Islet precursor cell (in vitro differentiated cells): ENCODE results near the gene MLIP.
"Not testable (repeated sequence)": the region's sequence is repeated elsewhere in the genome, so short reads cannot be mapped to it uniquely, and the experiment has no call there.

Experiments used
- DNase-seq: peaks from one replicate; pipeline ENCODE4 v3.0.0-alpha.2; 2018

MLIP gene

DNA sequence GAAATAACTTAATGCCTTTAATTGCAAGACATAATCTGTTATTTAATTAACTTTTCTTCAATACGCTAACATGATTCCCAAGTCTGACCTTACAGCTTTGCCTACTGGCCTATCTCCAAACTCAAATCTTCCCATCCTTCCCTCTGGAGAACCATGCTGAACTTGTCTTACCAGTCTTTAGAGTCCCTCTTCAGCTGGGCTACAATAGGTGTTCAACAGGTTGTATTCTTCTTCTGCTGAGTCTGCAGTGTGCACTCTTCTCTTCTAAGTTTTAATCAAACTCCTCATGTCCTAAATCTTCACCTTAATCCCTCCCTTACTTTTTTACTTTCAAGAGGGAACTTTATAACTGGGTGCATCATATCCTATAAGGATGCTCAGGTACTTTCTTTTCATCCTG lies 121.5 kb downstream of the MLIP start:
- DNase-seq = no peak

DNA sequence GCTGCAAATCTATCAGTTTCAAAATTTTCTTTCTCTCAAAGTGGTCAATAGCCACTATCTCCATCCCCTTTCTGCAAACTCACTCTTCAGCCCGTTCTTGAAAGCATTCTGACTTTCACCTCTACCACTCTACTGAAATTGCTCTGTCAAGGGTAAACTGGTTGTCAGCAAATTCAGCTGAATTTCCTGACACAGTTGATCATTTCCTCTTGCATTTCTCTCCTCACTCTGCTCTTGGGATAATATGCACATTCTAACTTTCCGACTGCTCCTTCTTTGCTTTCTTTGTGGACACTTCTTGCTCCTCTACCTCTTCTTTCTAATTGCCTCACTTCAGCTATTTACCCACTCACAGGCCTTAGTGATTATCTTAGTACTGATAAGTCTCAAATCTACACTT lies 123.3 kb downstream of the MLIP start:
- DNase-seq = no peak

DNA sequence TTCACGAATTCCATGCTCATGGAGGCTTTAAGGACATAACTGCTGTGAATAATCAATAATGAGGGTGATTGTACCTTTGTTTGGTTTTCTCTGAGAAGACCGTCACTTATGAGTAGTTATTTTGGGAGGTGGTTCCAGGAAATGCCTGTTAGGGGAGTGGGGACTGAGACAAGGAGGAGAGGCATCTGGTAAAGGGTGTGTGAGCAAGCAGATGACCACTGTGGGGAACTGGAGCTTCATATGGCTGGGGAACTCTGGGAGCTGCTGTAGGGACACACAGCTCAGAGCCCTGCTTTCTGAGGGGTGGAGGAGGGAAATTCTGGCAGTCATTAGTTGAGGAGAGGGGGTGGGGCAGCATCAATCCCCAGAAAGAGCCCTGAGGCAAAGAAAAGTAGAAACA lies 125.7 kb downstream of the MLIP start:
- DNase-seq = peak; percentile 55

DNA sequence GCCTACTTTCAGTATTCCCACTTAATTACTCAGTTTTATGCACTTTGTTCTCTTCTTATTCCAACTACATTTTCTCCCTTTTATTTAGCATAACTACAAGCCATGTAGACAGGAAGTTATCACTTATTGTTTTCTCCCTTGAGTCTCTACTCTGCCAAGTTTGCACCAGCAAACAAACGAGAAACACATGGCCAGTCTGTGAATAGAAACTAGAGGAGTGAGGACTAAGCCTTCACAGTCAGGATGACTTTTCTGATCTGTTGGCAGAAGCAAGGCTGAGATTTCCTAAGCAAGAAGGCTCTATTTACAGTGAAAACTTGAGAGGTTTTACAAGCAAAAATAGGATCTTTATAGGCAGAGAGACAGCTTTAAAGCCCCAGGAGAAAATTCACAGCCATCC lies 127.2 kb downstream of the MLIP start:
- no peak for DNase-seq

- no peak for DNase-seq
Measured at GRCh38 chr6:54243699-54244098, 132.5 kb downstream of the MLIP start.

- no peak for DNase-seq
Measured at GRCh38 chr6:54244430-54244829, 133.2 kb downstream of the MLIP start.

DNA sequence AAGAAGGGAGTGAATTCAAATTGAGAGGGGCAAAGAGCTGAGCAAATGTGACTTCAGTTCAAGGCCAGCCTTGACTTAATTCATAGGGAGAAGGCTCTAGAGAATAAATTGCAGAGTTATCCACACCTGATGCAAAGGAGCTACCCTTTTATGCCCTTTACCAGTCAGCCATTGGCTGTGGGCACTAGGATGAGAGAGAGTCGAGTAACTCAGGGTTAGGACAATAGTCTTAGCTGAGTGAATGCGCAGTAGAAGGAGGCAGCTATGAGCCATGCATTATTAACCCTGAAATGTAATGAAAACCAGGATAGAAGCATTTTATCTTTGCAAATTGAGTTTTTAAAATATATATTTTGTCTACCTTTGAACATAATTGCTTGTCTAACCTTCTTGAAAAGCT lies 134.0 kb downstream of the MLIP start:
- DNase-seq = no peak

GRCh38 chr6:54248319-54248718 lies 137.1 kb downstream of the MLIP start:
- no peak for DNase-seq

DNA sequence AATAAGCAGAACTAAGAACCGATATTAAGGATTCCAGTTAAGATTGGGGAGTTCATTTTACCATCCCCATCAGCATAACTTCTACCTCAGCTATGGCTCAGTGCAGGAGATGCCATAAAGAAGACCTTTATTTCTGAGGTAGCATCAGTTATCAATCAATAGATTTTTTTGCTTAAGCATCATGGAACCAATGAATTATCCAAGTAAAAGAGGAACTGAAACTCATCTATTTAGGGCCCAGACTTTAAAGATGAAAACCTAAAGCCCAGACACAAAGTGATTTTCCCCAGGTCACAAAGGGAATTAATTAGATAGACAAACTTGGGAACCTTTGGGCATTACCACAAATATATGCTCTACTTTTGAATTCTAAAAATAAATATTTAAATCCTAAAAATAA lies 137.8 kb downstream of the MLIP start:
- DNase-seq = no peak

- not testable (repeated sequence) for DNase-seq
Measured at GRCh38 chr6:54249812-54250211, 138.6 kb downstream of the MLIP start.

DNA sequence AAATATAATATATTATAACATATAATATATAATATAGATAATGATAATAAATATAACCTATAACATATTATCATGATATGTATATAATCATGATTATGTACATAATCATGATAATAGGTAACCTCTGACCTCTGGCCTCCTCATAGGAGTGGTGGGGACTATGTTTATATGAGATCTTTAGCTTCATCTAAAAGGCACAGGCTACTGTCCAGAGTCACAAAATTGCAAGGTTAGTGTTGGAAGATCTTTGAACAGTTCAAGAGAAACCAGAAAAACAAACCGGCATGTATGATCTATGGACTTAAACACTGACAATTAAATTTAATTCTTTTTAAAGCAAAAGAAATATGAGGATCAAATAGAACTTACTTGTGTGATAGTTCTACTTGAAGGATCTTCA lies 141.3 kb downstream of the MLIP start:
- DNase-seq = no peak

DNA sequence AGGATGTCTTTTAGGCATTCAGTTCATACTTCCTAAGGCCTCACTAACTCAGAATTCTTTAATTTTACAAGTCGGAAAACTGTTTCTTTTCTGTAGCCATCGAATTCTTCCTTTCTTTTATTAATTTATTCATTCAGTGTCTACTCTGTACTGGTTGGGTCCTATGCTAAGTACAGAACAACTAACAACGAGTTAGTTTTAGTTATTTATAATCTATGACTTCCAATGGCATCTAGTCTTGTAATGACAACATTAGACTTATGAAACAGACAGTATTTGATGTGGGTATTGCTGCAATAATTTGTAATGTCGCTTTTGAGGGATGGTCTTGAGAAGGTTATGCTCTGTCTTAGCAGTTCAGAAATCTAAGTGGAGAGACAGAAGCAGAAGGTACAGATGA lies 141.7 kb downstream of the MLIP start:
- DNase-seq = no peak

DNA sequence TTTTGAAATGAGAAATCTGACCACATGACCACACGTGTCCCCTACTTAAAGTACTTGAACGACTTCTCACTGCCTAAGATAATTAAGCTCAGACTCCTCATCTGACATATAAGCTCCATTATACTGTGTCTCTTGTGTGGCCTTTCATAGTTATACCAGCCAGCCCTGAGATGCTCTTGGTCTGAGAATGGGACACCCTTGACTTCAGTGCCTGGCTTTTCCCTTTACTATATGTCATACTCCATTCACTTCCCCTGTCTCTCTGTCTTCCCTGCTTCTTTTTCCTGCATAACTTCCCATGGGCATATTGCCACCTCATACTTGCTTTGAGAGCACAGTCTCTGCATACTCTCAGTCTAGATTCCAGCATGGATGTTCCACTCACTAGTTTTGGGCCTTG lies 143.6 kb downstream of the MLIP start:
- DNase-seq = no peak

DNA sequence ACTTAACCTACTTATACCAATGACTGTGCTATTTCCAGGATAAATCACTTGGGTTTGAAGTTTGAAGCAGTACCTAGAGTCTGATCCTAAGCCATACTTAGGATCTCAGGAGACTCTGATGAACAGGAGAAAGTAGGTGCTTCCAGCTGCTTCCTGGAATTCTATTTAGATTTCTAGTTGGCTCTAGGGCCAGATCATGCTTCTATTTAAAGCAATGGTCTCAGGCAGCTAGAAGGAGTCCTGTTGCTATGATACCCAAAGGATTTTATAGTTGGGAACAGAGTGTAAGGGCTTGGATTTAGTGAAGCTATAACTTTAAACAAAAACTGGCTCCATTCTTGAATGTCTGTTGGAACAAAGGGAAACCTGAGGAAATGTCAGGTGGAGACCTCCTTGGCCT lies 144.6 kb downstream of the MLIP start:
- no peak for DNase-seq

DNA sequence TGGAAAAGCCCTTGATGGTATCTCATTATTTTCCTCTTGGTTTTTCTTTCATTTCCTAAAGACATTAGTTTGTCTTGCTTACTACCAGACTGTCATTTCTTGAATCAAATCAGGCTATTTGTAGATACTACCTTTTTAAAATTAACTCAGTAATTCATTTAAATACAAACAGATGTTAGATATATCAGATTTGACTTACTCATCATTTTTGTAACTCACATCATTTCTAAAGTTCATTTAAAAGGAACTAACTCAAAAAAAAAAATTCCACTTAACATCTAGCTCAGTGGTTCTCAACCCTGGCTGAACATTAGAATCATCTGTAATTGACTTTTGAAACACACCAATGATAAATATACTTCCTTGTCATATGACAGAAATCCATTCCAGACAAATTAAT lies 148.8 kb downstream of the MLIP start:
- DNase-seq = no peak

DNA sequence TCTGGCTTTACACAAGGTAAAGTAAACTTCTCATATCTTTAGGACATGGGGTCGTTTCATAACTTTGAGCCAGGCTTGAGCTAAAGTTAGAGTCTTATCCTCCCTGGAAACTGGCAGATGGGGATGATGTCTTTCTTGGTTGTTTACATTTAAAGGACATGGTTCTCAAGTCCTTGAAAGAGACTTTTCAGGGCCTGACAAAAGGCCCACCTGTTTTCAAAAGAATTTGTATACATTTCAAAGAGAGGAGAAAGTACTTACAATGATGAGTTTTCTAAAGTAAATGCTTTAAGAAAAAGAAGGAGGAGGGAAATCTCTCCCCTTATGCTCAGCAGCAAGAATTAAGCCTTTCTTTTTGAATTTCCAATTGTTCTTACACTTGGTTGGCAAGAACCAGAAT lies 151.3 kb downstream of the MLIP start:
- no peak for DNase-seq

- DNase-seq = no peak
Measured at GRCh38 chr6:54262971-54263370, 151.7 kb downstream of the MLIP start.

- no peak for DNase-seq
Measured at GRCh38 chr6:54264581-54265272, 153.5 kb downstream of the MLIP start.

GRCh38 chr6:54266400-54266923 lies 155.2 kb downstream of the MLIP start:
- no peak for DNase-seq

- DNase-seq = peak; percentile 56
Measured at GRCh38 chr6:54267798-54268197, 156.6 kb downstream of the MLIP start.

DNA sequence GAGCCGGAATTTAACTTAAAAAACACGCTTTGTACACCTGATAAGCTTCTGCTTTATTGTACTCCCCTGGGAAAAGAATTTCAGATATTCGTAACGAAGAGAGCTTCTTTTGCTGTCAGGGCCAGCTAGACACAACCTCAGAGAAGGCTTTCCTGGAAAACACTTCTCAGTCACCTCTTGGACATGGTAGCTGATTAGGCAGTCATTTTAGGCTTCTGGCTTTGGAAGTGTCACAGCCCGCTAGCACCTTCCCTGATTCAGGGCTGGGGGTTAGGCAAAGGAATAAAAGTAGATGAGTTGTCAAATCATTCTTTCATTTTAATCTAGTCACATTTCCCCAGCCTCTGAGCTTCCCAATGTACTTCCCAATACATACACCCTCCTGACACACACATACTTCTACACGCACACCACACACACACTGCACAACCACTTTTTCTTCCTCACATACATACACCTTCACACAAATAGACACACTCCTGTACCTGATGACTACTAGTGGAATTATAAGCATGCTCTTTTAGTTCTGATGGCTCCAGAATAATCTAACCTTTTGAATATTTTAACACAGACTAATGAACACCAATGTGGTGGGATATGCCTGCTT lies 162.1 kb downstream of the MLIP start:
- DNase-seq = no peak

- DNase-seq = no peak
Measured at GRCh38 chr6:54274383-54274782, 163.1 kb downstream of the MLIP start.

GRCh38 chr6:54282186-54282585 lies 170.9 kb downstream of the MLIP start:
- no peak for DNase-seq

DNA sequence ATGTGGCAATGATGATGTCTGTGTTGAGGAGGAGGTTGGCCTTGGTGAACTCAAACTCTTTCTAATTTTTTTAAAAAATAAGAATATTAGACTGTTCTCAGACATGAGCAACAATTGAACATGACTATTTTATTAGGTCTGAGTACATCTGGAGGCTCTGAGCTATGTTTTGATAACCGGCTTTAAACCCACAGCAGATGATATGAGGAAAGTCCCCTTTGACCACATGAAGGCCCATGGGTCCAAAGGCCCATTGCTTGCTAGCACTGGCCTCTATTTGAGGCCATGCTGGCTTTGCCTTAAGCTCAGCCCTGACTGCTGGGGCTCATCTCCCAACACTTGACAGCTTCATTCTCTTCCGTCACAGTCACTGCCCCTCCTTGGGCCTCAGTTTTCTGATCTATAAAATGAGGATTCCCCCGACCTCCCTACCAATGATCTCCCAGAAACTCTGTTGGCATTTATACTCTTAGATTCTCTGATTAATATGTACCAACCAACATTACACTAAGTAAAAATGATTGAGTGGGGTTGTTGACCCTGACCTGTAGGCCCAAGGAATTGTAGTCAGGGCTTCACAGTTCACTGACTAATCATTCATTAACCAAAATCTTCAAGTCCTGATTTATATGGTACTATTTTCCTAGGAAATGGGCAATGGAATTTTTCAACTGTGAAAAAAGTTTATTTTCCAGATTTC lies 173.1 kb downstream of the MLIP start:
- no peak for DNase-seq
